GM12891 (cell line): ENCODE measurements around the gene PROSER3.

Experiments used
- PAX5 ChIP-seq: IDR thresholded peaks from 2 replicates; pipeline ENCODE4 v1.6.1; 2011; ENCODE audit warnings: low read length, moderate library complexity, mild to moderate bottlenecking; ENCODE audit not compliant: insufficient read depth, severe bottlenecking
- POLR2A ChIP-seq: IDR thresholded peaks from 2 replicates; pipeline ENCODE4 v1.6.1; 2011; ENCODE audit warnings: low read depth, low read length, control low read depth
- POLR2AphosphoS5 ChIP-seq: IDR thresholded peaks from 2 replicates; pipeline ENCODE4 v1.6.1; 2011; ENCODE audit warnings: low read depth, low read length, control low read depth
- SPI1 ChIP-seq: IDR thresholded peaks from 2 replicates; pipeline ENCODE4 v1.6.1; 2011; ENCODE audit warnings: low read depth, low read length, control low read depth
- TAF1 ChIP-seq: IDR thresholded peaks from 2 replicates; pipeline ENCODE4 v1.6.1; 2011; ENCODE audit warnings: low read depth, low read length, control low read depth

GRCh38 chr19:35713904-35714495 lies 44.0 kb upstream of the PROSER3 start:
- no peak for TF ChIP-seq POLR2A
- TF ChIP-seq POLR2AphosphoS5, result no peak
- TF ChIP-seq TAF1, result no peak
- TF ChIP-seq SPI1, result no peak
- TF ChIP-seq PAX5, result no peak
